HepG2 (cell line): ENCODE measurements around the gene SPTBN2. TPM values are rescaled to one million over a fixed set of nuclear protein-coding genes. Genes with fewer than 3 reads are reported as not detected.

Experiments
- CHD2 ChIP-seq: IDR thresholded peaks from 2 replicates; pipeline ENCODE4 v1.6.1; 2011; ENCODE audit warnings: low read depth, low read length, improper control_type of control experiment
- DNMT3B ChIP-seq: conservative IDR thresholded peaks from 2 replicates; pipeline ENCODE4 v1.6.1; 2016; ENCODE audit warnings: missing biosample characterization, control low read depth
- FOXA1 ChIP-seq, 2 experiments: fragments of 450-650 bp in 1 of 2; sonication (generic) in 1 of 2; formaldehyde crosslinking in 1 of 2; IDR thresholded peaks; 2 replicates each; pipeline versions ENCODE4 v1.4.0 to v1.6.1; 2016 to 2020; ENCODE audit warnings: missing genetic modification reagents in 1 of 2
- GTF2F1 ChIP-seq: fragments of 150-350 bp; IDR thresholded peaks from 2 replicates; pipeline ENCODE4 v1.6.1; 2014; ENCODE audit warnings: low read length
- GTF3A ChIP-seq: sonication (generic); formaldehyde crosslinking; conservative IDR thresholded peaks from 2 replicates; pipeline ENCODE4 v1.4.0; 2020; ENCODE audit warnings: mild to moderate bottlenecking, missing genetic modification reagents
- MBNL3 ChIP-seq: fragments of 250-450 bp; sonication (Bioruptor Pico); conservative IDR thresholded peaks from 2 replicates; pipeline ENCODE4 v1.8.0; 2022; ENCODE audit warnings: mild to moderate bottlenecking, inconsistent platforms
- MTA1 ChIP-seq: sonication (generic); formaldehyde crosslinking; IDR thresholded peaks from 2 replicates; pipeline ENCODE4 v1.4.0; 2020; ENCODE audit warnings: missing genetic modification reagents, mild to moderate bottlenecking, borderline replicate concordance
- MXD1 ChIP-seq: sonication (generic); formaldehyde crosslinking; IDR thresholded peaks from 2 replicates; pipeline ENCODE4 v1.4.0; 2020; ENCODE audit warnings: mild to moderate bottlenecking, missing genetic modification reagents
- ONECUT2 ChIP-seq: sonication (generic); formaldehyde crosslinking; IDR thresholded peaks from 2 replicates; pipeline ENCODE4 v1.4.0; 2020; ENCODE audit warnings: missing genetic modification reagents
- RAD51 ChIP-seq: fragments of 450-650 bp; IDR thresholded peaks from 2 replicates; pipeline ENCODE4 v1.6.1; 2016; ENCODE audit warnings: borderline replicate concordance
- RXRA ChIP-seq: sonication (generic); formaldehyde crosslinking; IDR thresholded peaks from 2 replicates; pipeline ENCODE4 v1.5.1; 2020; ENCODE audit warnings: missing genetic modification reagents
- RXRB ChIP-seq: IDR thresholded peaks from 2 replicates; pipeline ENCODE4 v1.6.1; 2016; ENCODE audit warnings: borderline replicate concordance, missing genetic modification reagents, missing compliant biosample characterization
- SMAD3 ChIP-seq: sonication (generic); formaldehyde crosslinking; IDR thresholded peaks from 2 replicates; pipeline ENCODE4 v1.4.0; 2020; ENCODE audit warnings: missing genetic modification reagents
- TBX3 ChIP-seq: fragments of 450-650 bp; IDR thresholded peaks from 2 replicates; pipeline ENCODE4 v1.6.1; 2017; ENCODE audit warnings: antibody characterized with exemption, mild to moderate bottlenecking, inconsistent platforms, borderline replicate concordance
- USF2 ChIP-seq, 2 experiments: sonication (generic) in 1 of 2; formaldehyde crosslinking in 1 of 2; IDR thresholded peaks; 2 replicates each; pipeline versions ENCODE4 v1.5.1 to v1.6.1; 2011 to 2020; ENCODE audit warnings: borderline replicate concordance in 1 of 2, low read depth in 1 of 2, low read length in 1 of 2, mild to moderate bottlenecking in 1 of 2, missing genetic modification reagents in 1 of 2, moderate library complexity in 1 of 2
- ZBTB3 ChIP-seq: sonication (generic); formaldehyde crosslinking; IDR thresholded peaks from 2 replicates; pipeline ENCODE4 v1.4.0; 2020; ENCODE audit warnings: low read depth, mild to moderate bottlenecking, moderate library complexity, missing genetic modification reagents, borderline replicate concordance
- ZBTB34 ChIP-seq: sonication (generic); formaldehyde crosslinking; IDR thresholded peaks from 2 replicates; pipeline ENCODE4 v1.8.0; 2022; ENCODE audit warnings: mild to moderate bottlenecking, missing genetic modification reagents
- ZNF160 ChIP-seq: sonication (generic); formaldehyde crosslinking; IDR thresholded peaks from 2 replicates; pipeline ENCODE4 v1.8.0; 2022; ENCODE audit warnings: mild to moderate bottlenecking, inconsistent platforms, missing genetic modification reagents
- ZNF280D ChIP-seq: sonication (generic); formaldehyde crosslinking; IDR thresholded peaks from 2 replicates; pipeline ENCODE4 v1.5.1; 2020; ENCODE audit warnings: mild to moderate bottlenecking, missing genetic modification reagents
- ZNF737 ChIP-seq: sonication (generic); formaldehyde crosslinking; IDR thresholded peaks from 2 replicates; pipeline ENCODE4 v1.5.0; 2020; ENCODE audit warnings: missing genetic modification reagents, mild to moderate bottlenecking, borderline replicate concordance
- ZNF780A ChIP-seq: sonication (generic); formaldehyde crosslinking; IDR thresholded peaks from 2 replicates; pipeline ENCODE4 v1.8.0; 2022; ENCODE audit warnings: mild to moderate bottlenecking, missing genetic modification reagents, moderate library complexity
- ZNF790 ChIP-seq: sonication (generic); formaldehyde crosslinking; IDR thresholded peaks from 2 replicates; pipeline ENCODE4 v1.8.0; 2022; ENCODE audit warnings: missing genetic modification reagents, mild to moderate bottlenecking, borderline replicate concordance
- ZNF839 ChIP-seq: sonication (generic); formaldehyde crosslinking; IDR thresholded peaks from 2 replicates; pipeline ENCODE4 v1.4.0; 2020; ENCODE audit warnings: missing genetic modification reagents, mild to moderate bottlenecking, borderline replicate concordance
- polyA plus RNA-seq, 8 experiments: library from polyadenylated mRNA; depleted of rRNA in 3 of 8; stranded (reverse) in 7 of 8; unstranded in 1 of 8; fragments of >200 nt; fragmentation: Illumina TruSeq in 4 of 8; extraction: Trizol in 4 of 8; gene quantifications; 2 replicates each; pipeline versions ENCODE4 v1.2.1 to v1.2.3, GENCODE V29; 2011 to 2016; ENCODE audit warnings: low read depth in 4 of 8, missing spikeins in 1 of 8, mixed read lengths in 1 of 8; ENCODE audit not compliant: insufficient read depth in 1 of 8
- total RNA-seq, 5 experiments: library from RNA; depleted of rRNA; stranded (reverse); fragments of >200 nt; fragmentation: Illumina TruSeq; extraction: Trizol; gene quantifications; 2 replicates each; pipeline ENCODE4 v1.2.3, GENCODE V29; 2016; ENCODE audit warnings: low read depth in 1 of 5

SPTBN2 gene
- total and polyA plus RNA-seq, 2 of the 13 experiments (the other 11 are each of a cell fraction or from before 2014, with no cell fraction given): 0.65 to 4.0 TPM

GRCh38 chr11:66694732-66695207 is 34.2 kb downstream of the SPTBN2 start (continued):
- TF ChIP-seq ZNF160 (CRISPR knock-in tag) (no peak), ZNF790 (CRISPR knock-in tag) (no peak), CHD2 (no peak), ZNF737 (no peak), ZBTB3 (CRISPR knock-in tag) (no peak), MTA1 (CRISPR knock-in tag) (peak; percentile 61; the same call in 1 of the 2 replicates), RXRA (CRISPR knock-in tag) (no peak), RXRB (CRISPR knock-in tag) (peak; percentile 64; the same call in 1 of the 2 replicates), ZNF280D (CRISPR knock-in tag) (no peak), ZNF839 (0 out of 2 replicates have a peak, but pooled peaks have one; percentile 33), DNMT3B (no peak), GTF3A (CRISPR knock-in tag) (0 out of 2 replicates have a peak, but pooled peaks have one; percentile 52), ZBTB34 (CRISPR knock-in tag) (no peak), MBNL3 (CRISPR knock-in tag) (no peak), FOXA1 (IDR thresholded peaks at IDR 0.05) (no peak), FOXA1 (CRISPR knock-in tag; IDR thresholded peaks at IDR 0.05) (0 out of 2 replicates have a peak, but pooled peaks have one; percentile 16), ONECUT2 (CRISPR knock-in tag) (no peak), USF2 (IDR thresholded peaks at IDR 0.05; ENCODE audit: low read depth, low read length) (no peak), USF2 (CRISPR knock-in tag; IDR thresholded peaks at IDR 0.05; ENCODE audit: borderline replicate concordance) (no peak), ZNF780A (CRISPR knock-in tag) (no peak), RAD51 (no peak), SMAD3 (CRISPR knock-in tag) (peak; percentile 69; the same call in 1 of the 2 replicates), GTF2F1 (no peak), TBX3 (no peak), MXD1 (CRISPR knock-in tag) (no peak)
